DND-41 (cell line): Measurements from ENCODE around the gene DGAT2L6.

ENCODE experiments used
- ATAC-seq: fragments of 200-7000 bp; cut with Tn5 transposase; 3 replicates; pipeline ENCODE4 v1.9.1; 2021; ENCODE audit warnings: low read depth; ENCODE audit not compliant: insufficient read depth
- DNase-seq: peaks from one replicate; pipeline ENCODE4 v3.0.0-alpha.2; 2020
- H2AFZ ChIP-seq: 2 replicates; pipeline ENCODE4 v1.6.0; 2012; ENCODE audit warnings: low read depth, low read length
- H3K27ac ChIP-seq: 2 replicates; pipeline ENCODE4 v1.5.1; 2012; ENCODE audit warnings: low read length, inconsistent platforms
- H3K27me3 ChIP-seq: fragments of 200-600 bp; sonication (generic); 2 replicates; pipeline ENCODE4 v1.6.0; 2012; ENCODE audit warnings: low read length, mild to moderate bottlenecking, inconsistent platforms; ENCODE audit not compliant: insufficient read depth, poor library complexity
- H3K36me3 ChIP-seq: 2 replicates; pipeline ENCODE4 v1.5.1; 2012; ENCODE audit warnings: low read length, inconsistent platforms; ENCODE audit not compliant: insufficient read depth
- H3K4me1 ChIP-seq: 2 replicates; pipeline ENCODE4 v1.5.1; 2012; ENCODE audit warnings: mild to moderate bottlenecking, low read length; ENCODE audit not compliant: insufficient read depth
- H3K4me2 ChIP-seq: 2 replicates; pipeline ENCODE4 v1.6.0; 2012; ENCODE audit warnings: mild to moderate bottlenecking, moderate library complexity, low read length, inconsistent platforms; ENCODE audit not compliant: insufficient read depth
- H3K4me3 ChIP-seq, 2 experiments: fragments of 200-600 bp in 1 of 2; shearing (Covaris generic) in 1 of 2; 2 replicates each; pipeline ENCODE4 v1.5.1; 2012 to 2016; ENCODE audit warnings: inconsistent platforms in 2 of 2, low read length in 2 of 2, mild to moderate bottlenecking in 2 of 2, low read depth in 1 of 2, moderate library complexity in 1 of 2
- H3K79me2 ChIP-seq: 2 replicates; pipeline ENCODE4 v1.6.0; 2012; ENCODE audit warnings: low read length, inconsistent platforms; ENCODE audit not compliant: insufficient read depth
- H3K9ac ChIP-seq: 2 replicates; pipeline ENCODE4 v1.6.0; 2012; ENCODE audit warnings: low read depth, mild to moderate bottlenecking, inconsistent platforms, low read length, moderate library complexity
- H3K9me3 ChIP-seq: 2 replicates; pipeline ENCODE4 v1.5.1; 2012; ENCODE audit warnings: low read length, moderate library complexity, mild to moderate bottlenecking, inconsistent platforms; ENCODE audit not compliant: insufficient read depth, severe bottlenecking
- H4K20me1 ChIP-seq: 2 replicates; pipeline ENCODE4 v1.6.0; 2012; ENCODE audit warnings: low read length; ENCODE audit not compliant: insufficient read depth
- EZH2 ChIP-seq: IDR thresholded peaks from 3 replicates; pipeline ENCODE4 v1.6.1; 2012; ENCODE audit warnings: borderline replicate concordance, low read depth, mild to moderate bottlenecking, moderate library complexity, low read length, inconsistent platforms; ENCODE audit not compliant: severe bottlenecking
- TF ChIP-seq, protein P1 (sequence below): IDR thresholded peaks from 2 replicates; pipeline ENCODE4 v1.5.1; 2012; ENCODE audit warnings: borderline replicate concordance, low read length, moderate library complexity, mild to moderate bottlenecking; ENCODE audit not compliant: poor library complexity, severe bottlenecking; ENCODE audit errors: extremely low read depth

The DGAT2L6 gene

DNA sequence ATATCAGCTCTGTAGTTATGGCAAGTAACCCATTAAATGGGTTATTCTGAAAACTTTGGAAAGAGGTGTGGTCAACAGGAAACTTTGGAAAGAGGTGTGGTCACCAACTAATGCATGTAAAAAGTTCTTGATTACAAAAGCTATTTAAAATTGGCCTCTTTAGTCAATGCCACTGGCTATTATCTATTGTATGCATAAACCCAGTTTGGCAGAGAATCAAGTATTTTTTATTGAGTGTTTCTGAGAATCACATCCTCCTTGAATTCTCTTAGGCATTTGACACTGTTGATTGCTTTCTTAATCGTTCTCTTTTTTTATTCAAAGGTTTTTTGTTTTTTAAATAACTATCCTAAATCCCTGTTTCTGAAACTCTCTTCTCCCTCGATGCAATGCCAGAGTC is 75.2 kb downstream of the DGAT2L6 start:
- ATAC-seq (no peak), DNase-seq (no peak)
- Histone ChIP-seq H3K9ac (no peak overlapping the region), H3K9me3 (no peaks in the 10 kb centered on the region), H3K27ac (no peak overlapping the region), H3K79me2 (no peaks in the 10 kb centered on the region), H4K20me1 (no peaks in the 10 kb centered on the region), H3K36me3 (no peaks in the 10 kb centered on the region), H3K27me3 (no peaks in the 10 kb centered on the region), H2AFZ (no peak overlapping the region), H3K4me2 (no peak overlapping the region), H3K4me3 (no peak overlapping the region), H3K4me1 (no peaks in the 10 kb centered on the region)
- no peak for TF ChIP-seq EZH2
- TF ChIP-seq, protein P1, sequence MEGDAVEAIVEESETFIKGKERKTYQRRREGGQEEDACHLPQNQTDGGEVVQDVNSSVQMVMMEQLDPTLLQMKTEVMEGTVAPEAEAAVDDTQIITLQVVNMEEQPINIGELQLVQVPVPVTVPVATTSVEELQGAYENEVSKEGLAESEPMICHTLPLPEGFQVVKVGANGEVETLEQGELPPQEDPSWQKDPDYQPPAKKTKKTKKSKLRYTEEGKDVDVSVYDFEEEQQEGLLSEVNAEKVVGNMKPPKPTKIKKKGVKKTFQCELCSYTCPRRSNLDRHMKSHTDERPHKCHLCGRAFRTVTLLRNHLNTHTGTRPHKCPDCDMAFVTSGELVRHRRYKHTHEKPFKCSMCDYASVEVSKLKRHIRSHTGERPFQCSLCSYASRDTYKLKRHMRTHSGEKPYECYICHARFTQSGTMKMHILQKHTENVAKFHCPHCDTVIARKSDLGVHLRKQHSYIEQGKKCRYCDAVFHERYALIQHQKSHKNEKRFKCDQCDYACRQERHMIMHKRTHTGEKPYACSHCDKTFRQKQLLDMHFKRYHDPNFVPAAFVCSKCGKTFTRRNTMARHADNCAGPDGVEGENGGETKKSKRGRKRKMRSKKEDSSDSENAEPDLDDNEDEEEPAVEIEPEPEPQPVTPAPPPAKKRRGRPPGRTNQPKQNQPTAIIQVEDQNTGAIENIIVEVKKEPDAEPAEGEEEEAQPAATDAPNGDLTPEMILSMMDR: no peak

DNA sequence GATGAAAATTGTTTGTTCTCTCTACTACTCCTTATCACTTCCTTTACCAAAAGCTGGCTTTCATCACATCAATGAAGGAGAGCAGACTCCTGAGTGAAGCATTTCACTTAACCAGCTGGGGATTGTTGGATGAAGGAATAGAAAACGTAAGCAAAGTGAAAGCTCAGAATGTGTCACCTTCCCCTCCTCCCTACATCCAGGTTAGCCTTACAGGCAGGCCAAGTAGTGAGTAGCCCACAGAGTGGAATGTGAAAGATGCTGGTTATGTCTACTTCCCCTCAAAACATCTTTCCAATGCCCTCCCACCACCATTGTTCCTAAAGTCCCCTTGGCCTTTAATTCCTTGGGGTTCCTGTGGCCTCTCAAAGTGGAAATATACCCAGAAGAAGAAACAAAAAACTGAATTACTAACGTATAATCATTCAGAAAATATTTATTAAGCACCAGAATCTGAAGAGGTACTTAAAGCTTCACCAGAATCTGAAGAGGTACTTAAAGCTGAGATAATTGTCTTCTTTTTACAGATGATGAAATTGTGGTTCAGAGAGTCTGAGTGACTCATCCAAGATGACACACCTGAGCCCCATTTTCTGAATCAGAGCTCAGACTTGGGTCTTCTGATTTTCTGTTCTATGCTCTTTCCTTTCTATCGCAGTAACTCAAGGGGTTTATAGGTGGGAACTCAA is 76.2 kb downstream of the DGAT2L6 start:
- H3K79me2 ChIP-seq: no peaks in the 10 kb centered on the region
- no peak overlapping the region for H2AFZ ChIP-seq
- ATAC-seq: no peak
- no peak overlapping the region for H3K4me2 ChIP-seq
- no peak for DNase-seq
- no peaks in the 10 kb centered on the region for H3K36me3 ChIP-seq
- no peaks in the 10 kb centered on the region for H3K4me1 ChIP-seq
- no peak overlapping the region for H3K9ac ChIP-seq
- no peaks in the 10 kb centered on the region for H4K20me1 ChIP-seq
- H3K27ac ChIP-seq: no peak overlapping the region
- no peak for TF ChIP-seq EZH2
- TF ChIP-seq, protein P1: no peak
- H3K4me3 ChIP-seq: no peak overlapping the region
- no peaks in the 10 kb centered on the region for H3K9me3 ChIP-seq
- H3K27me3 ChIP-seq: no peaks in the 10 kb centered on the region

DNA sequence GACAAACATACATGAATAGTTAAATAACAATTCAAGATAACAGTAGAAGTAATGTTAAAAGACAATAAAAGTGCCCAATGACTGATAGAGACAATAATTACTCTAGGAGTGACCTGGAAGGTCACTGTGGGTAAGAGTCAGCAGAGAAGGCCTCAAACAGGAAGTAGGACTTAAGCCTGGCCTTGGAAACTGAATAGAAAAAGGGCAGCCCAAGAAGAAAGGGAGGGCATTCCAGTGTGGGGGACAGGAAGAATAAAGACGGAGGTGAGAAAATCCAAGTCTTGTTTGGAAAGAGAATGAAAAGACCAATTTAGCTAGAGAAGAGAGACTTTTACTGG is 76.7 kb downstream of the DGAT2L6 start:
- no peak overlapping the region for H3K27ac ChIP-seq

More for the DNA sequence above, 76.7 kb downstream of the DGAT2L6 start:
- H4K20me1 ChIP-seq: no peaks in the 10 kb centered on the region
- H3K4me2 ChIP-seq: no peak overlapping the region
- no peak overlapping the region for H3K9ac ChIP-seq
- no peak for DNase-seq
- no peaks in the 10 kb centered on the region for H3K27me3 ChIP-seq
- H3K9me3 ChIP-seq: no peaks in the 10 kb centered on the region
- no peak overlapping the region for H3K4me3 ChIP-seq
- H3K36me3 ChIP-seq: no peaks in the 10 kb centered on the region
- TF ChIP-seq, protein P1: no peak
- no peak for TF ChIP-seq EZH2
- H2AFZ ChIP-seq: no peak overlapping the region
- H3K79me2 ChIP-seq: no peaks in the 10 kb centered on the region
- no peak for ATAC-seq
- H3K4me1 ChIP-seq: no peaks in the 10 kb centered on the region
